HG03039 (cell line): Measurements from ENCODE around the gene PPP1CC.
"Not testable (repeated sequence)": the region's sequence is repeated elsewhere in the genome, so short reads cannot be mapped to it uniquely, and the experiment has no call there.

Experiments
- ATAC-seq: cut with Tn5 transposase; IDR thresholded peaks from one replicate; pipeline ENCODE4 v1.9.1; 2021; ENCODE audit warnings: mild to moderate bottlenecking, moderate library complexity; ENCODE audit not compliant: unreplicated experiment

The PPP1CC gene

GRCh38 chr12:110756611-110757010 lies 13.9 kb upstream of the PPP1CC start:
- no peak for ATAC-seq

GRCh38 chr12:110754101-110754793 lies 11.6 kb upstream of the PPP1CC start:
- no peak for ATAC-seq

GRCh38 chr12:110750784-110751461 lies 8.2 kb upstream of the PPP1CC start:
- ATAC-seq, result no peak

DNA sequence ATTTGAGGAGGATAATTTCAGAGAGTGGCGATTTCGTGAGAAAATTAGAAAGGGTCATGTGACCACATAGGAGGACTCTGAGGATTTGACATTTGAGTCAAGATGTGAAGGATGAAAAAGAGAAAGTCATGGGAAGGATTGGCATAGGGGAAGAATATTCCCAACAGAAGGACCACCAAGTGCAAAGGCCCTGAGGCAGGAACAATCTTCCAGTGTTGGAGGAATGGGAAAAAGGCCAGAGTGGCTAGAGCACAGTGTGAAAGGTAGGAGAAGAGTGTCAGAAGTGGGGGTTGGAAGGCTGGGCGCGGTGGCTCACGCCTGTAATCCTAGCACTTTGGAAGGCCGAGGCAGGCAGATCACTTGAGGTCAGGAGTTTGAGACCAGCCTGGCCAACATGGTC lies 3.9 kb upstream of the PPP1CC start:
- no peak for ATAC-seq

DNA sequence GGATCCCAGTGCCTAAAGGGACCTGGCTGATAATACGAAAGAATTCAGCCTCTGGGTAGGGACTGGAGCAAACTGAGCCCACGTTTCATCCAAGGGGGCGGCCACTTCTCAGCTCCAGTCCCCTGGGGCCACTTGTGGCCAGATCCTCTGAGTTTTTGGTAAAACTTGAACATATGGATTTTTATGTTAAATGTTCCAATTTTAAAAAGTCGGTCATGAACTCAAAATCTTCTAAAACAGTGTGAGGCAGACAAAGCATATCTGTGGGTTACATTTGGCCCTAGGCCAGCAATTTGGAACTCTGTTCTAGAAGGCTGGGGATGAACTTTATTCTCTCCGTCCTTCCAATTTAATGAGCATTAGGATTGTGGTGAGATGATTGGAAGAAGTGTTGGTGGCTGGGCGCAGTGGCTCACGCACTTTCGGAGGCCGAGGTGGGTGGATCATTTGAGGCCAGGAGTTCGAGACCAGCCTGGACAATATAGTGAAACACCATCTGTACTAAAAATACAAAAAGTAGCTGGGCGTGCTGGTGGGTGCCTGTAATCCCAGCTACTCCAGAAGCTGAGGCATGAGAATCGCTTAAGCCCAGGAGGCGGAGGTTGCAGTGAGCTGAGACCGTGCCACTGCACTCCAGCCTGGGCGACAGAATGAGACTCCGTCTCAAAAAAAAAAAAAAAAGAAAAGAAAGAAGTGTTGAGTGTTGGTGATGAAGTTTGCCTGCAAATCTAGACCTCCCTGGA lies 3.0 kb upstream of the PPP1CC start:
- no peak for ATAC-seq

DNA sequence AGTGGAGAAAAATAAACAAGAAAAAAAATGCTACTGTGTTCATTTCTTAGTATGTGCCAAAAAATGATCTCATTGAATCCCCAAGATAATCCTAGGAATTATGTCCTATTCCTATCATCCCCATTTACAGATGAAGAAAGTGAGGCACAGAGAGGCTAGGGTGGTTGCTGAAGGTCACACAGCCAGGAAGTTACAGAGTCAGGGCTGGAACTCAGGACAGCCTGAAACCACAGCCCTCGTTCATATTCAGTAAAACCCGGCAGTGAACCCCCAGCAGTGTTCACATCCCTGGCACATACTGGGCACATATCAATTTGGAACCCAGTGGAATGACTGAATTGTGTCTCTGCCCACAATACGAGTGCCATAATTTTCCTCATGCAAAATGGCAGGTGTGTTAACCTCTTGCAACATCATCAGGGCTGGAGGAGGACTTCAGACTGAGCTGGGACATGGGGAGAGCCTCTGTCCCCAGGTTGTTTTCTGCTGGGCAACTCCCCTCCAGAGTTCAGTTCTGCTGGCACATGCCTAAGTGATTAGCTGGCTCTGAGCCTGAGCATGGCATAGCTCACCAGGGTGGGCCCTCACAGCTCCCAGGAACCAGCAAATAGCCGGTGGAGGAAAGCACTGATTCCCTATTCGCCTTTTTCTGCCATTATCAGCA lies 2.0 kb upstream of the PPP1CC start:
- ATAC-seq, result no peak

DNA sequence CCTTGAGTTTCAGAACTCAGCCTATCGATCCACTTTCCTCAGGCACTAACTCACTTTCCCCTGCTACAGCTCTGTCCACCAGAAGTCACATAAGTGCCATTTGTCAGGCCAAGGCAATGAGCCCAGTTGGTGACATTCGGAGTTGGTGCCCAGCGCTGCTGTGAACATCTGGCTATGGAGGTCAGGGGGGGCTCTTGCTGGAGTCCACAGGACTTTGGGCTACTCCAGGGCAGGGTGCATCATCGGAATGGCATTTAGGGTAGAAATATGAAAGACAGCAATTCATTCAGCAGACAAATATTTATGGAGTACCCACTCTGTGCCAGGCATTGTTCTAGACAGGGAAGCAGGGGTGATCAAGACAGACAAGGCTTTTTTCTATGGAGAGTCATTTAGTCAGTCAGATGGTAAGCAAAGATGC lies 1.5 kb upstream of the PPP1CC start:
- no peak for ATAC-seq

DNA sequence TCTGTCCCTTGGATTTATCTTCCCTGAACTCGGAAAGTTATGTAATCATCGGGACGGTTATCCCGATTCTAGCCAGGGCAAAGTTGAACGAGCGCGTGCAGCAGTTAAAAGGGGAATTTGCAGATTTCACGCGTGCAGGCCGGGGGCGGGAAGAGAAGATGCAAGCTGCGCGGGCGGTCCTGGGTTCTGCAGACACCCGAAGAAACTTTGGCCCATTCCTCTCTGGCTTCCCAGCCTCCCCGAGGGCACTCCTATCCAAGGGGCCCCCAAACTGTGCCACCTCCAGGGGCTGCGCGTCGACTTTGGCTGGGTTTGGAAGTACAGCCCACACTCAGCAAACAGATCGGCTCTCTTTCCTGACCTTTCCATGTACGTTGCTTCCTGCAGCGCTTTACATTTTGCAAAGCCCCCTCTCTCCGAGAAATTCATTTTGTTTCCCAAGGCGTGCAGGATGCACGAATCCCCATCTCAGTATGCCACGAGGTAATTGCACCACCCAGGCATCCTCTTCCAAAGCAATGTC lies 941 bp upstream of the PPP1CC start:
- no peak for ATAC-seq

- ATAC-seq, result peak; percentile 2
Observed at GRCh38 chr12:110742096-110742717, 484 bp downstream of the PPP1CC start.

- no peak for ATAC-seq
Observed at GRCh38 chr12:110741341-110742095, 1.2 kb downstream of the PPP1CC start.

DNA sequence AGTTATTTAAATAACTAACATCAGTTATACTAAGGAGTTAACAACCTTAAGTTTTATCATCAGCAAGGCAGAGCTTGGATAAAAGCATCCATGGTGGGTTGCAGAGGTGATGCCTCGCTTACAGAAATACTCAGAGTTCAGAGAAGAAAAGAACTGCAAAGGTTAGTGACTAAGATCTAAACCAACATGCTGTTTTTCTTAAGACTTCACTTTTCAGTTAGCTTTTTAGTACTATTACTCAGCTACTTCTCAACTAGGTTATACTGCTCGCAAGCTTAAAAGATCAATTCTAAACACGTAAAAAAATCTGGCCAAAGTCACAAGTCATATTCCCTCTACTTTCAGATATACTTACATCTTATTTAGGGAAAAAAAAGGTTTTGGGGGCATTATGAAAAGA lies 2.8 kb downstream of the PPP1CC start:
- ATAC-seq, result no peak

DNA sequence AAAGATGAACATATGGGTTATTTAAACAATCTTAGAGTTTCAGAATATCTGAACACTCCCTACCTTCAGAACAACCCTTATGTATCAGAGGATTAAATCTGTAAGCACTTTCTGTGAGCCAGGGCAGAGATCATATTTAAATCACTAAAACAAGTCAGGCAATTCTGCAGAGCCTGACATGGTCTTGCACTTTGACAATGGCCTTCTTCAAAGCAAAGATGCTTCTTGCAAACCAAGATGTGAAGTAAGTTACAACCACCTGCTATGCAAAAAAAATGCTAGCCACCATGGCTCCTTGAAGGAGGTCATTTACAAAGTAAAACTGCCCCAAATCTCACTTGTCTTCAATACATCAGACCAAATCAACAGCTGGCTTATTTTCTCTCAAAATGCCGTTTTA lies 3.2 kb downstream of the PPP1CC start:
- no peak for ATAC-seq

DNA sequence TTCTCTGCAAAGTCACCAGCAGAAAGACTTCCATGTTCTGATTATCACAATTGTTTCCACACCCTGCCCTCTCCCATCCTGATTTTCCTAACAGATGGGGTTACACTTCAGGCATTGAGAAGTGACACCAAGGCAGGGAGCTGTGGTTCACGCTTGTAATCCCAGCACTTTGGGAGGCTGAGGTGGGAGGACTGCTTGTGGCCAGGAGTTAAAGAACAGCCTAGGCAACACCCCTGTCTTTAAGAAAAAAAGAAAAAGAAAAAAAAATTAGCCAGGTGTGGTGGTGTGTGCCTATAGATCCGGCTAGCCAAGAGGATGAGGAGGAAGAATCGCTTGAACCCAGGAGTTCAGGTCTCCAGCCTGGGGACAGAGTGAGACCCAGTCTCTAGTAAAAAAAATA lies 5.2 kb downstream of the PPP1CC start:
- ATAC-seq, result no peak

DNA sequence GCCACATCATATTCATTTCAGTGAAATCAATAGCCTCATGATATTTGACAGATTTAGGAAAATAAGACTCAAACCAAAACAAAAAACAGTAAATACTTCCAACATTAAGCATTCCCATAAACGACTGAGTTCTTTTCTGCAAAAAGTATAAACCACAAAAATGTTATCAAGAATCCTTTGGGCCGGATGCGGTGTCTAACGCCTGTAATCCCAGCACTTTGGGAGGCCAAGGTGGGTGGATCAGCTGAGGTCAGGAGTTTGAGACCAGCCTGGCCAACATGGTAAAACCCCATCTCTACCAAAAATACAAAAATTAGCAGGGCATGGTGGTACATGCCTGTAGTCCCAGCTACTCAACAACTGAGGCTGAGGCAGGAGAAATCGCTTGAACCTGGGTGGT lies 5.7 kb downstream of the PPP1CC start:
- not testable (repeated sequence) for ATAC-seq

GRCh38 chr12:110733900-110734299 lies 8.8 kb downstream of the PPP1CC start:
- ATAC-seq, result no peak

DNA sequence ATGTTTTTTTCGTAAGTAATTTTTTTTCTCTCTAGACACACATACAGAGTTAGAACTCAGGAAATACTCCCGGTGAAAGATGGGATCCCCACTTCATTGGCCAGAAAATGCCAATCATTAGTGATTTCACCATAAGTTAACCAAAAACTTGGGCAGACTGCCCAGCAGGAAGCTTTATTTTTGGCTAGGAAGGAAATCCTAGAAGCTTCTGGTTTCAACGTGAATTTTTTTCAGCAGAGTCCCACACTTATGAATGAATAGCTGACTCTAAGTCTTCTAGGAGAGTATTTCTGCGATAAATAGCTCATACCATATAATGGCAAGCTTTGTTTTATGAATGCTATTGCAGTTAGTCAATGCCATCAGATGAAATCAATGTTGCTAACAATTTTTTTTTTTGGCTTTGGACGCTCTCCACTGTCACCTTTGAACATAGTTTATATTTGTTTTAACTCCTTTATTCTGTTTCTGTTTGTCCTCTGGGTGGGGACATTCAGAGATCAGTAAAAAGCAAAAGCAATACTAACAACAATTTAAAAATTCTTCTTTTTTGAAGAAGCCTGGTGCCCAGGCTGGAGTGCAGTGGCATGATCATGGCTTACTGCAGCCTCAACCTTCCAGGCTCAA lies 9.5 kb downstream of the PPP1CC start:
- no peak for ATAC-seq

DNA sequence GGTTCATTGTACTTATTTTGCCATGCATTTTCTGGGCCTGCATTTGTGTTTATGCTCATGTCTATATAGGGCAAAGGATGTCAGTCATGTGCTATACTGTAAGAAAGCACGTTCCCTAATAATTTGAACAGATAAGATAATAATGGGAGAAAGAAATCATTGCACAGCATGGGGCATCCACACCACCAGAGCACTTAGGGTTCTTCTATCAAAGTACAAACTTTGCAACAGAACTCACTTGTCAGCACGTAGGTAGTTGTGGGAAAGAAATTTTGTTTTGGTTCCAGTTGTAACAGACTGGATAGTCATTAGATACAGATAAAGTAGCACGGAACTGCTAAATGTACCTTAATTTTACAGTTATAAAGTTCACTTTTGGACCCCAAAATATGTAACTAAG lies 10.1 kb downstream of the PPP1CC start:
- no peak for ATAC-seq

DNA sequence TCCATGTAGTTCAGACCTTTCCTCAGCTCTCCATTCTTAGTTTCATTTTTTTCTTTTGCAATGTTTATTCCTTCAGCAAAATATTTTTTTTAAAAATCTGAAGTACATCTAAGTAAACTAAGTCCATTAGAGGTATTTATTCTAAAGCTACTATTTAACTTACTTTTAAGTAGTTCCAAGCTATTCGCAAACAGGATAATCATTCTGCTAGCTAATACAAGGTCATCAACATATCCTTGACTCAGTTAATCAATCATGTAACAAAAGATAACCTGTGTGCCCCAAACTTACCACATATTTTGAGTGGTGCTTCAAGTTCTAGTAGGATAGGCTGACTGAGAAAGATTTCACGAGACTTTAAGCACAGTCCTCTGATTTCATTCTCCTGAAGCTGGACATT lies 11.2 kb downstream of the PPP1CC start:
- ATAC-seq, result no peak

- ATAC-seq, result no peak
Observed at GRCh38 chr12:110728628-110729027, 14.1 kb downstream of the PPP1CC start.
